Progenitor cell of endocrine pancreas (in vitro differentiated cells): ENCODE data around the gene PEAR1. TPM values are rescaled to one million over a fixed set of nuclear protein-coding genes. Genes with fewer than 3 reads are reported as not detected.

Experiments used
- DNase-seq: peaks from one replicate; pipeline ENCODE4 v3.0.0; 2021; ENCODE audit warnings: low spot score; ENCODE audit not compliant: unreplicated experiment
- H3K27ac Mint-ChIP-seq: 2 replicates; pipeline ENCODE4 v1.8.0; 2021; ENCODE audit warnings: mild to moderate bottlenecking, moderate library complexity, mixed read lengths
- H3K27me3 Mint-ChIP-seq: 2 replicates; pipeline ENCODE4 v1.8.0; 2021; ENCODE audit warnings: mixed read lengths
- H3K36me3 Mint-ChIP-seq: 2 replicates; pipeline ENCODE4 v1.8.0; 2022; ENCODE audit warnings: mixed read lengths; ENCODE audit not compliant: insufficient read depth
- H3K4me1 Mint-ChIP-seq: 2 replicates; pipeline ENCODE4 v1.8.0; 2021; ENCODE audit warnings: low read depth, mixed read lengths
- H3K4me3 Mint-ChIP-seq: 2 replicates; pipeline ENCODE4 v1.8.0; 2021; ENCODE audit warnings: low read depth, mild to moderate bottlenecking, moderate library complexity, mixed read lengths
- H3K9me3 Mint-ChIP-seq: 2 replicates; pipeline ENCODE4 v1.8.0; 2021; ENCODE audit warnings: low read depth, mixed read lengths
- total RNA-seq: library from RNA; stranded (reverse); gene quantifications from 2 replicates; pipeline ENCODE4 v1.2.1, GENCODE V29; 2021
- TF ChIP-seq, protein P1 (sequence below): fragments of 200-600 bp; sonication (generic); IDR thresholded peaks from one replicate; pipeline ENCODE4 v1.5.0; 2021; ENCODE audit warnings: antibody characterized with exemption, mild to moderate bottlenecking; ENCODE audit not compliant: unreplicated experiment

Gene PEAR1
- total RNA-seq, 1 donor from 2014 or later = not detected

GRCh38 chr1:156882543-156882942 lies 11.0 kb upstream of the PEAR1 start:
- no peak for DNase-seq
- Mint-ChIP-seq H3K27me3 (peaks cover 84% of the 10 kb centered on the region), H3K9me3 (no peaks in the 10 kb centered on the region), H3K4me1 (no peaks in the 10 kb centered on the region), H3K36me3 (no peaks in the 10 kb centered on the region), H3K27ac (no peak overlapping the region), H3K4me3 (no peak overlapping the region)
- TF ChIP-seq, protein P1, sequence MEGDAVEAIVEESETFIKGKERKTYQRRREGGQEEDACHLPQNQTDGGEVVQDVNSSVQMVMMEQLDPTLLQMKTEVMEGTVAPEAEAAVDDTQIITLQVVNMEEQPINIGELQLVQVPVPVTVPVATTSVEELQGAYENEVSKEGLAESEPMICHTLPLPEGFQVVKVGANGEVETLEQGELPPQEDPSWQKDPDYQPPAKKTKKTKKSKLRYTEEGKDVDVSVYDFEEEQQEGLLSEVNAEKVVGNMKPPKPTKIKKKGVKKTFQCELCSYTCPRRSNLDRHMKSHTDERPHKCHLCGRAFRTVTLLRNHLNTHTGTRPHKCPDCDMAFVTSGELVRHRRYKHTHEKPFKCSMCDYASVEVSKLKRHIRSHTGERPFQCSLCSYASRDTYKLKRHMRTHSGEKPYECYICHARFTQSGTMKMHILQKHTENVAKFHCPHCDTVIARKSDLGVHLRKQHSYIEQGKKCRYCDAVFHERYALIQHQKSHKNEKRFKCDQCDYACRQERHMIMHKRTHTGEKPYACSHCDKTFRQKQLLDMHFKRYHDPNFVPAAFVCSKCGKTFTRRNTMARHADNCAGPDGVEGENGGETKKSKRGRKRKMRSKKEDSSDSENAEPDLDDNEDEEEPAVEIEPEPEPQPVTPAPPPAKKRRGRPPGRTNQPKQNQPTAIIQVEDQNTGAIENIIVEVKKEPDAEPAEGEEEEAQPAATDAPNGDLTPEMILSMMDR = no peak

- Mint-ChIP-seq H3K9me3 (no peaks in the 10 kb centered on the region), H3K4me3 (no peak overlapping the region), H3K36me3 (no peaks in the 10 kb centered on the region), H3K27ac (no peak overlapping the region), H3K4me1 (no peaks in the 10 kb centered on the region), H3K27me3 (peaks cover 74% of the 10 kb centered on the region)
- TF ChIP-seq, protein P1 = no peak
- DNase-seq = no peak
Observed at GRCh38 chr1:156883919-156884318, 9.6 kb upstream of the PEAR1 start.

DNA sequence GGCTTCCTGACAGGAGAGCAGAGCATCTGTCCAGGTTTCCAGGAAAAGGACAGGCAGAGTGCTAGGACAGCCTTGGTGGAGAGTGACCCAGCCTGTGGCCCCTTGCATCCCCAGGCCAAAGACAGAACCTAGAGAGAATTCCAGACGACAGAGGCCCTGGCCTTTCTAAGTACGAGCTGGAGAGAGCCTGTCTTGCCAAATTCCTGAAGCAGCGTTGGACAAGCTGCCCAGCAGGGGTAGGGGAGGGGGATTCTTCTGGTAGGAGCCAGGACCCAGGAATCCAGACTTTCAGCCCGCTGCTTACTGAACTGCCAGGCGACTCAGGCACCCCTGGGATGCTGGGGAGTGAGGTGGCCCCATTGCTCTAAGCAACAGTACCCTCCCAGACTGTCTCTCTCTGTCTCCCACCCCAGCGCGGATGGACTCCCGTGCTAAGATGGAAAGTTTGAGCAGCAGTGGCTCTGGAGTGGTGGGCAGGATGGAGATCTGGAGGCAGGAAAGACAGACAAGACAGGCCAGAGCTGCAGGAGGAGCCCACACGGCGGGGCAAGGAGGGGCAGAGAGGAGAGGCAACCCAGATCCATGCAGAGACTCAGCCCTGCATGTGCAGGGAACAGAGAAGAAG lies 8.8 kb upstream of the PEAR1 start:
- Mint-ChIP-seq H3K36me3 (no peaks in the 10 kb centered on the region), H3K9me3 (no peaks in the 10 kb centered on the region), H3K27ac (no peak overlapping the region), H3K4me1 (no peaks in the 10 kb centered on the region), H3K27me3 (peaks cover 74% of the 10 kb centered on the region), H3K4me3 (no peak overlapping the region)
- TF ChIP-seq, protein P1 = no peak
- no peak for DNase-seq

- Mint-ChIP-seq H3K36me3 (no peaks in the 10 kb centered on the region), H3K4me1 (no peaks in the 10 kb centered on the region), H3K4me3 (no peak overlapping the region)
Observed at GRCh38 chr1:156885314-156885713, 8.2 kb upstream of the PEAR1 start.

GRCh38 chr1:156885880-156886355 lies 7.6 kb upstream of the PEAR1 start:
- Mint-ChIP-seq H3K36me3 (no peaks in the 10 kb centered on the region), H3K27ac (no peak overlapping the region), H3K4me3 (no peak overlapping the region), H3K27me3 (peaks cover 76% of the 10 kb centered on the region), H3K4me1 (no peaks in the 10 kb centered on the region), H3K9me3 (no peaks in the 10 kb centered on the region)
- no peak for DNase-seq
- TF ChIP-seq, protein P1 = no peak

More at GRCh38 chr1:156885314-156885713, 8.2 kb upstream of the PEAR1 start:
- DNase-seq = no peak
- no peaks in the 10 kb centered on the region for H3K9me3 Mint-ChIP-seq
- TF ChIP-seq, protein P1 = no peak
- H3K27ac Mint-ChIP-seq = no peak overlapping the region
- H3K27me3 Mint-ChIP-seq = peaks cover 74% of the 10 kb centered on the region
